ELF-1 (cell line): ENCODE results near the gene IFNL1.
"Not testable (repeated sequence)": the region's sequence is repeated elsewhere in the genome, so short reads cannot be mapped to it uniquely, and the experiment has no call there.

Experiments
- DNase-seq: peaks from one replicate; pipeline ENCODE4 v3.0.0-alpha.2; 2016; ENCODE audit warnings: low read depth, low spot score

IFNL1 gene

GRCh38 chr19:39308531-39309304, 12.5 kb downstream of the IFNL1 start:
- peak; percentile 92 for DNase-seq

GRCh38 chr19:39309305-39309670, 13.1 kb downstream of the IFNL1 start:
- DNase-seq: not testable (repeated sequence)

- peak; percentile 70 for DNase-seq
These were observed 14.5 kb downstream of the IFNL1 start for GRCh38 chr19:39310558-39311311.

GRCh38 chr19:39314016-39314728, 18.0 kb downstream of the IFNL1 start:
- no peak for DNase-seq

- DNase-seq: no peak
These were observed 19.7 kb downstream of the IFNL1 start for GRCh38 chr19:39315933-39316332.

- no peak for DNase-seq
These were observed 20.6 kb downstream of the IFNL1 start for GRCh38 chr19:39316627-39317321.

- no peak for DNase-seq
These were observed 21.3 kb downstream of the IFNL1 start for GRCh38 chr19:39317476-39317875.

- no peak for DNase-seq
These were observed 21.9 kb downstream of the IFNL1 start for GRCh38 chr19:39318071-39318470.

- DNase-seq: no peak
These were observed 22.5 kb downstream of the IFNL1 start for GRCh38 chr19:39318690-39319089.

- no peak for DNase-seq
These were observed 23.1 kb downstream of the IFNL1 start for GRCh38 chr19:39319098-39319891.

- DNase-seq: no peak
These were observed 23.7 kb downstream of the IFNL1 start for GRCh38 chr19:39319892-39320248.

GRCh38 chr19:39321117-39321831, 25.1 kb downstream of the IFNL1 start:
- DNase-seq: no peak

GRCh38 chr19:39321832-39322176, 25.6 kb downstream of the IFNL1 start:
- no peak for DNase-seq

- DNase-seq: no peak
These were observed 28.1 kb downstream of the IFNL1 start for GRCh38 chr19:39324242-39324842.

GRCh38 chr19:39325778-39326665, 29.8 kb downstream of the IFNL1 start:
- no peak for DNase-seq

- DNase-seq: no peak
These were observed 31.3 kb downstream of the IFNL1 start for GRCh38 chr19:39327363-39328045.

GRCh38 chr19:39328046-39328705, 32.0 kb downstream of the IFNL1 start:
- peak; percentile 86 for DNase-seq

- DNase-seq: no peak
These were observed 33.7 kb downstream of the IFNL1 start for GRCh38 chr19:39329948-39330347.
